ENCODE results near the gene CRTC1. TPM values are rescaled to one million over a fixed set of nuclear protein-coding genes. Genes with fewer than 3 reads are reported as not detected.

Gene CRTC1
- total RNA-seq, 4 donors from 2014 or later: 4.1 to 6.3 (median 4.7) TPM

- Histone ChIP-seq H3K27ac (peak overlapping the region; percentile 73), H3K4me1 (peaks cover 39% of the 10 kb centered on the region), H3K4me3 (peak overlapping the region; percentile 1), H3K27me3 (no peaks in the 10 kb centered on the region), H3K36me3 (no peaks in the 10 kb centered on the region), H3K9me3 (no peaks in the 10 kb centered on the region)
- 47% methylated on average over 30 of the region's 30 CpGs for WGBS
- TF ChIP-seq POLR2AphosphoS5 (IDR thresholded peaks at IDR 0.05): peak in 1 of 3 donors; percentile 19
- TF ChIP-seq POLR2A (IDR thresholded peaks at IDR 0.05): peak in 1 of 2 donors; percentile 39
- no peak for TF ChIP-seq EP300 (IDR thresholded peaks at IDR 0.05)
- no peak for TF ChIP-seq CTCF (IDR thresholded peaks at IDR 0.05)
- DNase-seq (ENCODE audit: low spot score in 2 of 2): no peak
Observed at GRCh38 chr19:18659281-18660050, 24.0 kb upstream of the CRTC1 start.

DNA sequence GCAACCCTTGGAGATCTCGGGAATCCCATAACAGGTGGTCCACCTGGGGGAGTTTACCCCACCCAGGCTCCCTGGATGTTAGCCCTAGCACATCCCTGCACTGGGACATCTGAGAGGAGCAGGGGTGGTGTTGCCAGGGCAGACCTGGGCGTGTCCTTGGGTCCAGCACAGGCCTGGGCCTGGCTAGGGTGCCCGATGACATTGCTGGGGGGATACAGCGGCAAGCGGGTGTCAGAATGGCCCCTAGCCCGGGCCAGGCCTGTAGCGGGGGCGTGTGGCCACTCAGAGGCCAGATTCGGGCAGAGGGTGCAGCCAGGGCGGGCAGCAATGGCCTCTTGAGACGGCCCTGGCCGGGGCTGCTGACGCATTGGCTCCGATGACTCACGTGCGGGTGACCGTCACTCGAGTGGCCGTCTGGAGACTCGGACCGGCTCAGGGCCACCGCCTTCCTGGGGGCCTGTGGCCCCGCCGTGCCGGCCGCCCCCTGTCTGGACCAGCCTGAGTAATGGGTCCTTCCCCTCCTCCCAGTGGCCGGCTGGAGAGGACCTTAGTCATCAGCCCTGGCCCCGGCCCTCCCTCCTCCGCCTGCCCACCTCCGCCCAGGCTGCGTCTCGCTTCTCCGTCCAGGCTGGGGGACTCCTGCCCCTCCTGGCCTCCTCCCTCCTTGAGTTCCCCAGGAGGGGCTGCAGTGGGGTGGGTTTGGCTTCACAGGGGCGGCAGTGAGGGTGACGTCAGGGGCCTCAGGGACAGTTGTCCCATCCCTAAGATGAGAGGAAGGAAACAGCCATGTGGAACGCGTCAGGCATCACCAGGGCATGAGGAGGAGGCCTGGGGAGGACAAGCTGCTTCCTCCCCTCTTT, 23.2 kb upstream of the CRTC1 start:
- Histone ChIP-seq H3K4me1 (peaks cover 39% of the 10 kb centered on the region), H3K4me3 (no peak overlapping the region), H3K36me3 (peaks cover 2% of the 10 kb centered on the region), H3K27me3 (no peaks in the 10 kb centered on the region), H3K27ac (peak overlapping the region; percentile 73), H3K9me3 (no peaks in the 10 kb centered on the region)
- whole genome bisulfite sequencing: 73% methylated on average over 12 of the region's 37 CpGs
- no peak for DNase-seq (ENCODE audit: low spot score in 2 of 2)
- TF ChIP-seq POLR2AphosphoS5 (IDR thresholded peaks at IDR 0.05) (peak in 1 of 3 donors; percentile 29), EP300 (IDR thresholded peaks at IDR 0.05) (no peak), CTCF (IDR thresholded peaks at IDR 0.05) (no peak)

- H3K9me3 ChIP-seq: no peaks in the 10 kb centered on the region
- H3K4me3 ChIP-seq: no peak overlapping the region
- H3K27ac ChIP-seq: peak overlapping the region; percentile 73
- no peak for DNase-seq (ENCODE audit: low spot score in 2 of 2)
- TF ChIP-seq EP300 (IDR thresholded peaks at IDR 0.05) (no peak), CTCF (IDR thresholded peaks at IDR 0.05) (no peak), POLR2AphosphoS5 (IDR thresholded peaks at IDR 0.05) (no peak), POLR2A (IDR thresholded peaks at IDR 0.05) (no peak)
- peaks cover 10% of the 10 kb centered on the region for H3K36me3 ChIP-seq
- H3K4me1 ChIP-seq: peaks cover 39% of the 10 kb centered on the region
- WGBS: 93% methylated on average over 8 of the region's 10 CpGs
- no peaks in the 10 kb centered on the region for H3K27me3 ChIP-seq
Observed at GRCh38 chr19:18660939-18661670, 22.4 kb upstream of the CRTC1 start.

DNA sequence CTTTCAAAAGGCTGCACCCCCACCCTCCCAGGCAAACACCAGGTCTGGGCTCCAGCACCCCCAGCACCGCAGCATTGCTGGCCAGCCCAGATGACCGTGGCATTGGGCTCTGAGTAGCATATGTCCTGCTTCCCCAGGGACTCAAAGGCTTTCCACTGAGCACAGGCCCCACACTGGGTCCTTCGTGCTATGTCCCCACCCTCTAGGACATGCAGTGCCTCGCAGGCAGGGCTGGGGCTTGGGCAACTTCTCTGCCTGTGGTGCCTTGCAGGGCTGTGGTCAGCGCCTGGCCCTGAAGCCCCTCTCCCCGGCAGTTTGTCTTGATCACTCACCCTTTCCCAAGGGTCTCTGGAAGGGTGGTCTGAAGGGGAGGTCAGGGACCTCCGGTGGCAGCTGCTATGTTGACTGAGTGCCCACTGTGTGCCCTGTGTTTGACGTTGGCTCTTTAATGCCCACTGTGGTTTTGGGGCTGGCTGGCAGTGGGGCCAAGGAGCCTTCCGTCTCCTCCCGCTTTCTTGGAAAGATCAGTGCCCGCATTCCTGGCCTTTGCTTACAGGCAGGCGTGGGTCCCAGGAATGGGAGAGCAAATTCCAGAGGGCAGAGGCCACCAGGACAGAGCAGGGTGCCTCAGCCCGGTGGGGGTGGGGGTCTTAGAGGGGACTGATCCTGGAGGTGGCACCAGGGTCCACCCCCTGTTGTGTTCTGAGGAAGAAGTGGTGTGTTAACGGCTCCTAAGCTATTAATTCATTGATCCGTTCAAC, 20.3 kb upstream of the CRTC1 start:
- Histone ChIP-seq H3K4me1 (peaks cover 28% of the 10 kb centered on the region), H3K4me3 (no peak overlapping the region), H3K9me3 (no peaks in the 10 kb centered on the region), H3K36me3 (peaks cover 19% of the 10 kb centered on the region), H3K27me3 (no peaks in the 10 kb centered on the region), H3K27ac (no peak overlapping the region)
- no peak for DNase-seq (ENCODE audit: low spot score in 2 of 2)
- TF ChIP-seq POLR2A (IDR thresholded peaks at IDR 0.05) (no peak), POLR2AphosphoS5 (IDR thresholded peaks at IDR 0.05) (no peak), EP300 (IDR thresholded peaks at IDR 0.05) (no peak), CTCF (IDR thresholded peaks at IDR 0.05) (no peak)
- 68% methylated on average over 8 of the region's 15 CpGs for WGBS
